ENCODE measurements around the gene OR2D2. TPM values are rescaled to one million over a fixed set of nuclear protein-coding genes. Genes with fewer than 3 reads are reported as not detected.
"Not testable (repeated sequence)": the region's sequence is repeated elsewhere in the genome, so short reads cannot be mapped to it uniquely, and the experiment has no call there.

The OR2D2 gene
- polyA plus RNA-seq (ENCODE audit: insufficient read length) = not detected

- DNase-seq (ENCODE audit: low read depth) = no peak
Observed at GRCh38 chr11:6892400-6892799, at the start of gene OR2D2. TSS of gene OR2D2 (minus strand) at chr11:6892500. CDS start at chr11:6892500, 0 bp downstream.

- no peak for DNase-seq (ENCODE audit: low read depth)
Observed at GRCh38 chr11:6941970-6942369, 49.7 kb upstream of the OR2D2 start.

GRCh38 chr11:6932145-6932544, 39.8 kb upstream of the OR2D2 start:
- DNase-seq (ENCODE audit: low read depth) = no peak

GRCh38 chr11:6931146-6931713, 38.9 kb upstream of the OR2D2 start:
- no peak for DNase-seq (ENCODE audit: low read depth)

GRCh38 chr11:6928916-6929315, 36.6 kb upstream of the OR2D2 start:
- DNase-seq (ENCODE audit: low read depth) = no peak

- no peak for DNase-seq (ENCODE audit: low read depth)
Observed at GRCh38 chr11:6927030-6927617, 34.8 kb upstream of the OR2D2 start.

- DNase-seq (ENCODE audit: low read depth) = no peak
Observed at GRCh38 chr11:6926208-6927029, 34.1 kb upstream of the OR2D2 start, which contains the start of gene ZNF215. TSS of gene ZNF215 (plus strand) at chr11:6926426. CDS start at chr11:6932273, 5,847 bp downstream.

- no peak for DNase-seq (ENCODE audit: low read depth)
Observed at GRCh38 chr11:6925636-6926207, 33.4 kb upstream of the OR2D2 start.

- DNase-seq (ENCODE audit: low read depth) = no peak
Observed at GRCh38 chr11:6925007-6925577, 32.8 kb upstream of the OR2D2 start.

GRCh38 chr11:6920702-6921101, 28.4 kb upstream of the OR2D2 start, which contains the start of gene OR2D3:
TSS of gene OR2D3 (plus strand) at chr11:6921002. CDS start at chr11:6921002, 0 bp downstream.
- DNase-seq (ENCODE audit: low read depth) = no peak

GRCh38 chr11:6919698-6920097, 27.4 kb upstream of the OR2D2 start:
- DNase-seq (ENCODE audit: low read depth) = no peak

GRCh38 chr11:6911948-6912347, 19.6 kb upstream of the OR2D2 start:
- no peak for DNase-seq (ENCODE audit: low read depth)

- DNase-seq (ENCODE audit: low read depth) = no peak
Observed at GRCh38 chr11:6911378-6911777, 19.1 kb upstream of the OR2D2 start.

- not testable (repeated sequence) for DNase-seq (ENCODE audit: low read depth)
Observed at GRCh38 chr11:6904804-6905203, 12.5 kb upstream of the OR2D2 start.

GRCh38 chr11:6900327-6900999, 8.2 kb upstream of the OR2D2 start:
- DNase-seq (ENCODE audit: low read depth) = no peak

- DNase-seq (ENCODE audit: low read depth) = no peak
Observed at GRCh38 chr11:6898911-6899310, 6.6 kb upstream of the OR2D2 start.

GRCh38 chr11:6895010-6895409, 2.7 kb upstream of the OR2D2 start:
- DNase-seq (ENCODE audit: low read depth) = no peak

- no peak for DNase-seq (ENCODE audit: low read depth)
Observed at GRCh38 chr11:6894097-6894496, 1.8 kb upstream of the OR2D2 start.

GRCh38 chr11:6889835-6890234, 2.5 kb downstream of the OR2D2 start:
- DNase-seq (ENCODE audit: low read depth) = no peak

- DNase-seq (ENCODE audit: low read depth) = no peak
Observed at GRCh38 chr11:6888830-6889229, 3.5 kb downstream of the OR2D2 start.

- not testable (repeated sequence) for DNase-seq (ENCODE audit: low read depth)
Observed at GRCh38 chr11:6887711-6888110, 4.6 kb downstream of the OR2D2 start.

Measured in forelimb muscle (tissue), 1 donor.